Measurements from ENCODE around the gene IGFBPL1. TPM values are rescaled to one million over a fixed set of nuclear protein-coding genes. Genes with fewer than 3 reads are reported as not detected.

The IGFBPL1 gene
- total RNA-seq, 1 experiment from 2014 or later: not detected

- no peak overlapping the region for H3K4me3 ChIP-seq
- no peaks in the 10 kb centered on the region for H3K9me2 ChIP-seq (ENCODE audit: insufficient read depth)
- H3K27ac ChIP-seq: no peak overlapping the region
- no peaks in the 10 kb centered on the region for H3K9me3 ChIP-seq (ENCODE audit: insufficient read depth, low read depth)
- H4K20me1 ChIP-seq (ENCODE audit: insufficient read depth): no peaks in the 10 kb centered on the region
- no peaks in the 10 kb centered on the region for H3K27me3 ChIP-seq (ENCODE audit: insufficient read depth, low read depth)
- H3F3A ChIP-seq (ENCODE audit: insufficient read depth, low read depth): no peaks in the 10 kb centered on the region
- H3K79me2 ChIP-seq (ENCODE audit: low read depth): no peaks in the 10 kb centered on the region
- CTCF ChIA-PET: no interaction called here
- 0 out of 2 replicates have a peak, but pooled peaks cover 5% of the 10 kb centered on the region for H3K4me1 ChIP-seq (replicated peaks; ENCODE audit: insufficient read depth)
- no peak overlapping the region for H2AFZ ChIP-seq
- DNase-seq: no peak
- H3K36me3 ChIP-seq (ENCODE audit: low read depth): no peaks in the 10 kb centered on the region
- POLR2A ChIA-PET (ENCODE audit: unreplicated experiment): no interaction called here
- intact Hi-C loops (cut with micrococcal nuclease; ENCODE audit: unreplicated experiment): no loop called here
- no peak overlapping the region for H3K4me2 ChIP-seq
- TF ChIP-seq CTCF (conservative IDR thresholded peaks at IDR 0.05) (no peak), EZH2 (IDR thresholded peaks at IDR 0.05; ENCODE audit: low read depth) (no peak)
- no TSS peak for BruUV-seq (replicated peaks)
These were observed 50.6 kb downstream of the IGFBPL1 start for GRCh38 chr9:38373679-38374078.

- no TSS peak for BruUV-seq (replicated peaks)
- ChIA-PET CTCF (interaction anchor here (0.6 kb wide), 1 partner anchor 390 kb away, joined by 3 read pairs; no protein-coding TSS in a partner anchor), POLR2A (ENCODE audit: unreplicated experiment) (no interaction called here)
- Histone ChIP-seq H3F3A (ENCODE audit: insufficient read depth, low read depth) (no peaks in the 10 kb centered on the region), H3K4me3 (no peak overlapping the region), H3K36me3 (ENCODE audit: low read depth) (no peaks in the 10 kb centered on the region), H4K20me1 (ENCODE audit: insufficient read depth) (no peaks in the 10 kb centered on the region), H2AFZ (no peak overlapping the region), H3K27ac (no peak overlapping the region), H3K4me2 (no peak overlapping the region), H3K9me2 (ENCODE audit: insufficient read depth) (no peaks in the 10 kb centered on the region), H3K79me2 (ENCODE audit: low read depth) (no peaks in the 10 kb centered on the region), H3K4me1 (replicated peaks; ENCODE audit: insufficient read depth) (0 out of 2 replicates have a peak, but pooled peaks cover 5% of the 10 kb centered on the region), H3K9me3 (ENCODE audit: insufficient read depth, low read depth) (no peaks in the 10 kb centered on the region), H3K27me3 (ENCODE audit: insufficient read depth, low read depth) (no peaks in the 10 kb centered on the region)
- DNase-seq: no peak
- intact Hi-C loops (cut with micrococcal nuclease; ENCODE audit: unreplicated experiment): no loop called here
- TF ChIP-seq EZH2 (IDR thresholded peaks at IDR 0.05; ENCODE audit: low read depth) (no peak), CTCF (conservative IDR thresholded peaks at IDR 0.05) (no peak)
These were observed 51.3 kb downstream of the IGFBPL1 start for GRCh38 chr9:38372762-38373619.

GRCh38 chr9:38371495-38371894 lies 52.8 kb downstream of the IGFBPL1 start:
- intact Hi-C loops (cut with micrococcal nuclease; ENCODE audit: unreplicated experiment): loop anchor here (1.0 kb wide), 1 partner anchor 29 kb away; no protein-coding TSS in a partner anchor
- no peaks in the 10 kb centered on the region for H3K36me3 ChIP-seq (ENCODE audit: low read depth)
- ChIA-PET CTCF (no interaction called here), POLR2A (ENCODE audit: unreplicated experiment) (no interaction called here)
- H3K4me1 ChIP-seq (replicated peaks; ENCODE audit: insufficient read depth): 0 out of 2 replicates have a peak, but pooled peaks cover 5% of the 10 kb centered on the region
- H3K9me3 ChIP-seq (ENCODE audit: insufficient read depth, low read depth): no peaks in the 10 kb centered on the region
- H3K79me2 ChIP-seq (ENCODE audit: low read depth): no peaks in the 10 kb centered on the region
- TF ChIP-seq CTCF (conservative IDR thresholded peaks at IDR 0.05) (peak; percentile 57), EZH2 (IDR thresholded peaks at IDR 0.05; ENCODE audit: low read depth) (no peak)
- no peak overlapping the region for H2AFZ ChIP-seq
- no peak overlapping the region for H3K4me2 ChIP-seq
- H4K20me1 ChIP-seq (ENCODE audit: insufficient read depth): no peaks in the 10 kb centered on the region
- no peaks in the 10 kb centered on the region for H3F3A ChIP-seq (ENCODE audit: insufficient read depth, low read depth)
- H3K9me2 ChIP-seq (ENCODE audit: insufficient read depth): no peaks in the 10 kb centered on the region
- no peak for DNase-seq
- no TSS peak for BruUV-seq (replicated peaks)
- H3K4me3 ChIP-seq: no peak overlapping the region
- no peak overlapping the region for H3K27ac ChIP-seq
- H3K27me3 ChIP-seq (ENCODE audit: insufficient read depth, low read depth): no peaks in the 10 kb centered on the region

Measured in PC-9 (cell line).